ENCODE measurements around the gene LIMS2. TPM values are rescaled to one million over a fixed set of nuclear protein-coding genes. Genes with fewer than 3 reads are reported as not detected.

Gene LIMS2
- polyA plus RNA-seq, 1 donor: 15.5 TPM

GRCh38 chr2:127634626-127635379, 40.5 kb downstream of the LIMS2 start:
- DNase-seq: no peak

- DNase-seq: no peak
These were observed 41.2 kb downstream of the LIMS2 start for GRCh38 chr2:127634066-127634617.

- DNase-seq: no peak
These were observed 41.7 kb downstream of the LIMS2 start for GRCh38 chr2:127633556-127634065.

- DNase-seq: no peak
These were observed 42.5 kb downstream of the LIMS2 start for GRCh38 chr2:127632592-127633489.

GRCh38 chr2:127631997-127632581, 43.2 kb downstream of the LIMS2 start:
- no peak for DNase-seq

GRCh38 chr2:127631541-127631996, 43.8 kb downstream of the LIMS2 start:
- no peak for DNase-seq

- DNase-seq: no peak
These were observed 44.3 kb downstream of the LIMS2 start for GRCh38 chr2:127630864-127631540.

GRCh38 chr2:127630096-127630863, 45.0 kb downstream of the LIMS2 start:
- no peak for DNase-seq

- DNase-seq: no peak
These were observed 45.7 kb downstream of the LIMS2 start for GRCh38 chr2:127629637-127630036.

GRCh38 chr2:127628767-127629614, 46.3 kb downstream of the LIMS2 start:
- no peak for DNase-seq

- no peak for DNase-seq
These were observed 47.4 kb downstream of the LIMS2 start for GRCh38 chr2:127627740-127628571.

GRCh38 chr2:127626917-127627739, 48.2 kb downstream of the LIMS2 start:
- no peak for DNase-seq

GRCh38 chr2:127626175-127626574, 49.2 kb downstream of the LIMS2 start:
- no peak for DNase-seq

- no peak for DNase-seq
These were observed 49.8 kb downstream of the LIMS2 start for GRCh38 chr2:127625572-127625951.

GRCh38 chr2:127624756-127625571, 50.4 kb downstream of the LIMS2 start:
- DNase-seq: no peak

GRCh38 chr2:127624320-127624755, 51.0 kb downstream of the LIMS2 start:
- no peak for DNase-seq

Data from left kidney (tissue), 2 donors.